Hepatocyte (in vitro differentiated cells): ENCODE measurements around the gene GAD2.

Experiments used
- EZH2 ChIP-seq: fragments of 200-600 bp; sonication (generic); IDR thresholded peaks from 2 replicates; pipeline ENCODE4 v1.6.1; 2016; ENCODE audit warnings: antibody characterized with exemption, mild to moderate bottlenecking, borderline replicate concordance
- TF ChIP-seq, protein P1 (sequence below): fragments of 200-600 bp; sonication (generic); IDR thresholded peaks from 2 replicates; pipeline ENCODE4 v1.5.1; 2016; ENCODE audit warnings: antibody characterized with exemption, mild to moderate bottlenecking; ENCODE audit not compliant: poor library complexity

GRCh38 chr10:26232174-26232573 lies 15.6 kb downstream of the GAD2 start:
- TF ChIP-seq, protein P1, sequence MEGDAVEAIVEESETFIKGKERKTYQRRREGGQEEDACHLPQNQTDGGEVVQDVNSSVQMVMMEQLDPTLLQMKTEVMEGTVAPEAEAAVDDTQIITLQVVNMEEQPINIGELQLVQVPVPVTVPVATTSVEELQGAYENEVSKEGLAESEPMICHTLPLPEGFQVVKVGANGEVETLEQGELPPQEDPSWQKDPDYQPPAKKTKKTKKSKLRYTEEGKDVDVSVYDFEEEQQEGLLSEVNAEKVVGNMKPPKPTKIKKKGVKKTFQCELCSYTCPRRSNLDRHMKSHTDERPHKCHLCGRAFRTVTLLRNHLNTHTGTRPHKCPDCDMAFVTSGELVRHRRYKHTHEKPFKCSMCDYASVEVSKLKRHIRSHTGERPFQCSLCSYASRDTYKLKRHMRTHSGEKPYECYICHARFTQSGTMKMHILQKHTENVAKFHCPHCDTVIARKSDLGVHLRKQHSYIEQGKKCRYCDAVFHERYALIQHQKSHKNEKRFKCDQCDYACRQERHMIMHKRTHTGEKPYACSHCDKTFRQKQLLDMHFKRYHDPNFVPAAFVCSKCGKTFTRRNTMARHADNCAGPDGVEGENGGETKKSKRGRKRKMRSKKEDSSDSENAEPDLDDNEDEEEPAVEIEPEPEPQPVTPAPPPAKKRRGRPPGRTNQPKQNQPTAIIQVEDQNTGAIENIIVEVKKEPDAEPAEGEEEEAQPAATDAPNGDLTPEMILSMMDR: no peak
- TF ChIP-seq EZH2: no peak
